Measurements from ENCODE around the gene TGFB3.

TGFB3 gene

GRCh38 chr14:75917946-75918335 is 63.9 kb downstream of the TGFB3 start:
- H3K4me3 ChIP-seq (ENCODE audit: low read length) = no peak overlapping the region
- H3K9ac ChIP-seq (ENCODE audit: low read length) = no peak overlapping the region
- no peaks in the 10 kb centered on the region for H3K36me3 ChIP-seq (ENCODE audit: control insufficient read depth, low read depth, low read length)
- no peak overlapping the region for H3K27ac ChIP-seq (ENCODE audit: low read length)
- no peaks in the 10 kb centered on the region for H3K27me3 ChIP-seq (ENCODE audit: control insufficient read depth, insufficient read depth, low read length)
- no peaks in the 10 kb centered on the region for H3K9me3 ChIP-seq (ENCODE audit: control insufficient read depth, low read depth, low read length)
- H3K4me1 ChIP-seq (ENCODE audit: control insufficient read depth, low read depth, low read length) = peaks cover 17% of the 10 kb centered on the region

DNA sequence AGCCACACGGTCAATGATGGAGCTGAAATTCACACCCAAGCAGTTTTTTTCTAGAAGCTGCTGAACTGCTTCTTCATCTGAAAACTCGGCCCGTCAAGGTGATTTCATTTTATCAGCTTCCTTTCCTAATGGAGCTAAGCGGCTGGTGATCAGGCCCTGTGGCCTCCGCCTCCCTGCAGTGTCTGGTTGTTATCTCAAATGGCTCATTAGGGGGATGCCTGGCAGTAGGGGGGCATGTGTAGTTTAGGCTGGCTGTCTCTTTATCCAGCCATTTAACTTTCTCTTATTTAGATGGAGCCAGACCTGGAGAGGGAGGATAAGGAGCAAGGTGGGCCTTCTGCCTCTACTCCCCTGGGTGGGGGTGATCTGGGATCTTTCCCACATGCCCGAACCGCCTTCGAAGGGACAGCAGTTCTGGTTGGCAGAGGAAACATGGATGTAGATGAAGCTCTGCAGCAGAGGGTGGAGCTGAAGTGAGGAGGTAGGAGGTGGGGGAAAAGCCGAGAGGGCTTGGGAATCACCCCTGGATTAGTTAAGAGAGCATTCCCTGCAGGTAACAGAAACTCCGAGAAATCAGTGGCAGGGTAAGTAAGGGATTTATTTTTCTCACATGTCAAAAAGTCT is 64.4 kb downstream of the TGFB3 start:
- H3K4me3 ChIP-seq (ENCODE audit: low read length) = no peak overlapping the region
- no peaks in the 10 kb centered on the region for H3K36me3 ChIP-seq (ENCODE audit: control insufficient read depth, low read depth, low read length)
- H3K9ac ChIP-seq (ENCODE audit: low read length) = no peak overlapping the region
- no peaks in the 10 kb centered on the region for H3K9me3 ChIP-seq (ENCODE audit: control insufficient read depth, low read depth, low read length)
- H3K27me3 ChIP-seq (ENCODE audit: control insufficient read depth, insufficient read depth, low read length) = no peaks in the 10 kb centered on the region
- no peak overlapping the region for H3K27ac ChIP-seq (ENCODE audit: low read length)
- peaks cover 17% of the 10 kb centered on the region for H3K4me1 ChIP-seq (ENCODE audit: control insufficient read depth, low read depth, low read length)

GRCh38 chr14:75915045-75915444 is 66.8 kb downstream of the TGFB3 start:
- no peak overlapping the region for H3K27ac ChIP-seq (ENCODE audit: low read length)
- no peak overlapping the region for H3K9ac ChIP-seq (ENCODE audit: low read length)
- H3K36me3 ChIP-seq (ENCODE audit: control insufficient read depth, low read depth, low read length) = no peaks in the 10 kb centered on the region
- no peak overlapping the region for H3K4me3 ChIP-seq (ENCODE audit: low read length)
- H3K27me3 ChIP-seq (ENCODE audit: control insufficient read depth, insufficient read depth, low read length) = no peaks in the 10 kb centered on the region
- peaks cover 26% of the 10 kb centered on the region for H3K4me1 ChIP-seq (ENCODE audit: control insufficient read depth, low read depth, low read length)
- H3K9me3 ChIP-seq (ENCODE audit: control insufficient read depth, low read depth, low read length) = no peaks in the 10 kb centered on the region

DNA sequence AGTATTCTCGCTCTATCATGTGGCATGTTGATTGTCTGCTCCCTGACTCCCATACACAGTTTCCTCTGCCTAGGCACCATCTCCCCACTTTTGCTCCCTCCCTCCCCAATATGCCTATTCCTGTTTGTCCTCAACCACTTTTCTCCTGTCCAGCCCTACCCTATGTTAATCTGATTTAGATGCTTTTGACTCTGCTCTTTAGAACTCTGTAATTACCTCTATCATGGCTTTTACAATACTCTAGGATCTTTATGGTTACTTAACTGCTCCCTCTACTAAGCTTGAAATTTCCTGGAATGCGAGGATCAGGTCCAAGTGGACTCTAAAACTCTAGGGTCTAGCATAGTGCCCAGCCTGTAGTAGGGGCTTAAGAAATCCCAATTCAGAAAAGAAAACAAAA is 68.6 kb downstream of the TGFB3 start:
- Histone ChIP-seq H3K27ac (ENCODE audit: low read length) (no peak overlapping the region), H3K4me1 (ENCODE audit: control insufficient read depth, low read depth, low read length) (peaks cover 26% of the 10 kb centered on the region), H3K9me3 (ENCODE audit: control insufficient read depth, low read depth, low read length) (no peaks in the 10 kb centered on the region), H3K9ac (ENCODE audit: low read length) (no peak overlapping the region), H3K36me3 (ENCODE audit: control insufficient read depth, low read depth, low read length) (peaks cover 2% of the 10 kb centered on the region), H3K4me3 (ENCODE audit: low read length) (no peak overlapping the region), H3K27me3 (ENCODE audit: control insufficient read depth, insufficient read depth, low read length) (no peaks in the 10 kb centered on the region)

GRCh38 chr14:75911883-75912282 is 69.9 kb downstream of the TGFB3 start:
- H3K4me3 ChIP-seq (ENCODE audit: low read length) = no peak overlapping the region
- H3K27ac ChIP-seq (ENCODE audit: low read length) = no peak overlapping the region
- peaks cover 13% of the 10 kb centered on the region for H3K4me1 ChIP-seq (ENCODE audit: control insufficient read depth, low read depth, low read length)
- H3K36me3 ChIP-seq (ENCODE audit: control insufficient read depth, low read depth, low read length) = peaks cover 8% of the 10 kb centered on the region
- no peaks in the 10 kb centered on the region for H3K9me3 ChIP-seq (ENCODE audit: control insufficient read depth, low read depth, low read length)
- H3K9ac ChIP-seq (ENCODE audit: low read length) = no peak overlapping the region
- H3K27me3 ChIP-seq (ENCODE audit: control insufficient read depth, insufficient read depth, low read length) = no peaks in the 10 kb centered on the region

DNA sequence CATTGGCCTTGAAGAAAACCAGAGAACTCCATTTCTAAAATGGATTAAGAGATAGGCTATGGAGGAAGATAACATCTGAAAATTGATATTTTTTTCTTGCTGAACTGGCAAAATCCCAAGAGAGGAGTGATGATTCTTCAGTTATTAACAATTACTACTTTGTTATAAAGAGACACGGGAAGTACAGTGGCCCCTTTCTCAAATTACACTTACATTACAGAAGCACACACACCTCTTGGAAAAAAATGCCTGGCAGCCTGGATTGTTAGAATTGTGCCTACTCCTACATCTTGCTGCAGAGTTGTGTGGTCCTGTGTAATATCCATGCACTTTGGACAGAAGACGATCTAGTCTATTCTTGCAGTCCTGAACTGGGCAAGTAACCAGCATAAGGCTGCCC is 71.7 kb downstream of the TGFB3 start:
- no peak overlapping the region for H3K9ac ChIP-seq (ENCODE audit: low read length)
- no peak overlapping the region for H3K27ac ChIP-seq (ENCODE audit: low read length)
- no peaks in the 10 kb centered on the region for H3K9me3 ChIP-seq (ENCODE audit: control insufficient read depth, low read depth, low read length)
- H3K27me3 ChIP-seq (ENCODE audit: control insufficient read depth, insufficient read depth, low read length) = no peaks in the 10 kb centered on the region
- H3K4me1 ChIP-seq (ENCODE audit: control insufficient read depth, low read depth, low read length) = peaks cover 9% of the 10 kb centered on the region
- peaks cover 8% of the 10 kb centered on the region for H3K36me3 ChIP-seq (ENCODE audit: control insufficient read depth, low read depth, low read length)
- no peak overlapping the region for H3K4me3 ChIP-seq (ENCODE audit: low read length)

GRCh38 chr14:75909630-75910029 is 72.2 kb downstream of the TGFB3 start:
- Histone ChIP-seq H3K27me3 (ENCODE audit: control insufficient read depth, insufficient read depth, low read length) (no peaks in the 10 kb centered on the region), H3K4me1 (ENCODE audit: control insufficient read depth, low read depth, low read length) (peaks cover 9% of the 10 kb centered on the region), H3K27ac (ENCODE audit: low read length) (no peak overlapping the region), H3K9me3 (ENCODE audit: control insufficient read depth, low read depth, low read length) (no peaks in the 10 kb centered on the region), H3K4me3 (ENCODE audit: low read length) (no peak overlapping the region), H3K9ac (ENCODE audit: low read length) (no peak overlapping the region), H3K36me3 (ENCODE audit: control insufficient read depth, low read depth, low read length) (peaks cover 8% of the 10 kb centered on the region)
